ENCODE results near the gene KCNRG.
"Not testable (repeated sequence)": the region's sequence is repeated elsewhere in the genome, so short reads cannot be mapped to it uniquely, and the experiment has no call there.

The KCNRG gene, protein sequence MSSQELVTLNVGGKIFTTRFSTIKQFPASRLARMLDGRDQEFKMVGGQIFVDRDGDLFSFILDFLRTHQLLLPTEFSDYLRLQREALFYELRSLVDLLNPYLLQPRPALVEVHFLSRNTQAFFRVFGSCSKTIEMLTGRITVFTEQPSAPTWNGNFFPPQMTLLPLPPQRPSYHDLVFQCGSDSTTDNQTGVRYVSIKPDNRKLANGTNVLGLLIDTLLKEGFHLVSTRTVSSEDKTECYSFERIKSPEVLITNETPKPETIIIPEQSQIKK

DNA sequence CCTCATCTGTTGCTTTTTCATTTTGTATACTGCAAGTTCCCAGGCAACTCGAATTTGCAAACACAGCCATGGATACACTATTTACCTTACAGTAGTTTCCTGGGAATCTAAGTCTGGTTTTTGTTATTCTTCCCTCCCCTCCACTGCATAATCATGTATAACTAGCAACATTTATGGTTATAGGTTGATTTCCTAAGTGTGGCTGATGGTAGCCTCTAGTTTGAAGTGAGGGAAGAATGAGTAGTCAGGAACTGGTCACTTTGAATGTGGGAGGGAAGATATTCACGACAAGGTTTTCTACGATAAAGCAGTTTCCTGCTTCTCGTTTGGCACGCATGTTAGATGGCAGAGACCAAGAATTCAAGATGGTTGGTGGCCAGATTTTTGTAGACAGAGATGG lies at the start of gene KCNRG:
Gene KCNRG, plus strand, starts transcription at position 187 of the 400 bp plus-strand sequence. Its CDS starts 50 bp downstream, at position 237.
- no peak for DNase-seq (ENCODE audit: low read depth)

DNA sequence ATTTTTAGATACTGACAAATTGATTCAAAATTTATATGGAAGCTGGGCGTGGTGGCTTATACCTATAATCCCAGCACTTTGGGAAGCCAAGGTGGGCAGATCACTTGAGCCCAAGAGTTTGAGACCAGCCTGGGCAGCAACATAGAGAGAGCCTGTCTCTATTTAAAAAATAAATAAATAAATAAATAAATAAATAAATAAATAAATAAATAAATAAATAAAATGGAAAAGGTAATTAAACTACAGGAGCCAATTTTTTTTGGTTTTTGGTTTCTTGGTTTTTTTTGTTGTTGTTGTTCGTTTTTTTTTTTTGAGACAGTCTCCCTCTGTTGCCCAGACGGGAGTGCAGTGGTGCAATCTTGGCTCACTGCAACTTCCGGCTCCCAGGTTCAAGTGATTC lies 47.8 kb upstream of the KCNRG start:
- no peak for DNase-seq (ENCODE audit: low read depth)

DNA sequence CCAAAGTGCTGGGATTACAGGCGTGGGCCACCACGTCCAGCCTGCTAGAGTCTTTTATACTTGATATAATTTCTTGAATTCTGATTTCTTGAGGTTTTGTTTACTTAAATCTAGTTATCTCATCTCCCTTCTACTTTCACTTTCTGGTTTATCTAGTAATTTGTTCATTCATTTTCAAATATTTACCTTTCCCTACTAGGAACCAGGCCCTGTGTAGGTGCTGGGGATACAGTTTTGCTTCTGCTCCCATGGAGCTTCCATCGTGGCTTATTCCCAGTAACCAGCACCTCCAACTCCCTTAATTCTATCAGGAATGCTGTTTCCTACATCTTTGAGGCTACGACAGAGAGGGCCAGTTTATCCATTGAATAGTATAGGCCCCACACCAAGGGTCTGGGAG lies 42.5 kb upstream of the KCNRG start:
- DNase-seq (ENCODE audit: low read depth) = no peak

DNA sequence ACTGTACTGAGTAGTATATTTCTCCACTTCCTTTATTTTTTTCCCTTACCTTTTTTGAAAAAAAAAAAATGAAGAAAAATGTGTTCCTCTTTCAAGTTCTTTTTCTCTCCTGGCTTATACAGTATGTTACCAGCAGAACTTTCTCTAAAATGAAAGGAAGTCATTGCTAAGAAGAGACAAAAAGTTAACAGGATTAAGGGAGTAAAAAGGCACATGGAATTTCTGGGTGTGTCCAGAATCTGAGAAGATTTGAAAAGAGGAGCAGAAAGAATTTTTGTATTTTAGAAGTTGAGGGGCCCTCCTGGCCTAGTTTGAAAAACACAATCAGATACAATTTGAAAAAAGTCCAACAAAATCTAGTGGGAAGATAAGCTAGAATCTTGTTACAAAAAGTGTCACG lies 39.4 kb upstream of the KCNRG start:
- no peak for DNase-seq (ENCODE audit: low read depth)

DNA sequence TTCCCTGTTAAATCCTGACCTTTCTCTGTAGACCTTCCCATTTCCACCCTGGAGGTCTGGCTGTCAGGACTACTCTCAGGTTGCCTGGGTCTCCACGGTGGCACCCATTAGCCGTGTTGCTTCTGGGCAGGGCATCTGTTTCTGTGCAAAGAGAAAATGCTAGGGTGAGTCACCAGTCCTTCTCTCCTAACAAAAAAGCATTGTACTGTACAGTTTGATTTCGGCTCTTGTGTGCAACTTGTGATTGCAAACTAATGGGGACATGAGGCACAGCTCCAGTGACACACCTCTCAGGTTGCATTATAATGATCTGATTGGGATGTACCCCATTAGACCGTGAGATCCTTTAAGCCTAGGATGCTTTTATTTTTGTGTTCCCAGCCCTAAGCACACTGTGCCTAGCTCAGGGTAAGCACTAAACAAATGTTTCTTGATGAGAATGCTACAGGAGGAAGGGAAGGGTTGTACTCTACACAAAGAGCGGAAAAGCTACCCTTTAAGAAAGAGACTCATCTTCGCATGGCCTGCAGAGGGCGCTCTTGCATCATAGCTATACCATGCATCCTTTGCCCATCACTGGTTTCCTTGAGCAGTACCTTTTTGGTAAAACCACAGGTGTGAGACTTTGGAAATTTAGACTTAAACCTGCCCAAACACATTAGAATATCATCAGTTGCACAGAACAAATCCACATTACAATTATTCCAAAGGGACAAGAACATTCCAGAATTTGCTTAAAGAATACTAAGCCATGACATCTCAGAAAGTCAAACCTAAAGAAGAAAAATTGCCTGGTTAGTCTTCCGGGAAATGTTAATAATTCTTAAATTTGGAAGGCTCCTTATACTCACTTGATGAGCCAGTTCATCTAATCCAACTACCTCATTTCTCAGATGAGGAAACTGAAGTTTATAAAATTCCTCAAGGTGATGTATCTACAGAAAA lies 38.7 kb upstream of the KCNRG start:
- no peak for DNase-seq (ENCODE audit: low read depth)

DNA sequence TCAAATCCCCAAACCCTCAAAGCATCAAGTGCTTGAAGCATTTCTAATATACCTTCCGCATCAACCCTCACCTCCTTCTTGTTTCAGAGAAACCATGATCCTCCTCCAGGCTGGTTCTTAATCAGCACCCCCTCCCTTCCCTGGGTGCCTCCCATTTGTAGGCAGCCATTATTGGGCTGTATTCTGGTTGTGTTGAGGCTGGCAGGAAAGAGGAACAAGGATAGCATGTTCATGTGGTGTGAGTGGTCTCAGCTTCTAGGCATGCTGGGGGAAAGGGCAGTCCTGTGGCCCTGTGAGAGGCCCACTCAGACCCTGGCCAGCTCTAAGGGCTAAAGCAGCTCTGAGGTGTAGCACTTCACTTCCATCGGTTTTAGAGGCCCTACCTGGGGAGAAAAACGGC lies 37.3 kb upstream of the KCNRG start:
- DNase-seq (ENCODE audit: low read depth) = no peak

DNA sequence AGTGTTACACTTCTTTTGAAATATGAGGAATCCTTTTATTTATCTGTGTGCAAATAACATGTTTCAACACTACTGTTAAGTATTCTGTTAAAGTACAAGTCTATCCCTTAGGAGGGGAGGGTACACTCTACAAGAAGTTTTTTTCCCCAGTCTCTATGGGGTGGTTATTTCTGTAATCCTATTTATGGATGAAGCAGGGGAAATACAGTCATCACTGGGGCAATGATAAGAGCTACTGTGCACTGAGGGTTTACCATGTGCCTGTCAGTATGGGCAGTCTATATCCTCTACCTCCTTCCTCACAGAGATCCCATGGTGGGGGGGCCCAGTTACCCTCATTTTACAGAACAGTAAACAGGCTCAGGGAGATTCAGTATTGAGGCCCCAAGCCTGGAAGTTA lies 35.0 kb upstream of the KCNRG start:
- DNase-seq (ENCODE audit: low read depth) = no peak

DNA sequence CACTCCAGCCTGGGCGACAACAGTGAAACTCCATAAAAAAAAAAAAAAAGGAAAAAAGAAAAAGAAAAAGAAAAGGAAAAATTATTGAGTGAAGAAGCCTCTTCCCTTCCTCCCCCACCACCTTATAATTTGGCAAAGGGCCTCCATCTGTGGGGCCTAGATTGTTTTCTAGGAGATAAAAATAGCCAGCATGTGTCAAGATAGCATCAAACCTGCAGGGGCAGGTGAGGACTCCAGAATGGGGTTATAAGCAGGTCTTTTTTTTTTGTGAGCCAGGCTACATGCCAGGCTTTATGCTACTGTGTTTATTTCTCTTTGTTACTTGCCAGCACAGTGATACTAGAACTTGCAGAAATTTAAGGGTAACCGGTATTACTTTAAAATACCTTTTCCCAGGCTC lies 30.1 kb upstream of the KCNRG start:
- no peak for DNase-seq (ENCODE audit: low read depth)

DNA sequence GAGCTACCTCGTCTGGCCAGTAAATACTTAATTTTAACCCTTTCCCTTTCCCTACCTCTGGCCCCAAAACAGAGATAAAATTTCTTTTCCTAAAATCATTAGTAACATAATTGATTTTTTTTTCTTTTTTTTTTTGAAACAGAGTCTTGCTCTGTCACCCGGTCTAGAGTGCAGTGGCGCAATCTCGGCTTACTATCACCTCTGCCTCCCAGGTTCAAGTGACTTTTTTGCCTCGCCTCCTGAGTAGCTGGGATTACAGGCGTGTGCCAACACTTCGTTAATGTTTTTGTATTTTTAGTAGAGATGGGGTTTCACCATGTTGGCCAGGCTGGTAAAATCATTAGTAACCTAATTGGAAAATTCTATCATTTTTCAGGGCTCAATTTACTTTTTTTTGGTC lies 28.8 kb upstream of the KCNRG start:
- no peak for DNase-seq (ENCODE audit: low read depth)

DNA sequence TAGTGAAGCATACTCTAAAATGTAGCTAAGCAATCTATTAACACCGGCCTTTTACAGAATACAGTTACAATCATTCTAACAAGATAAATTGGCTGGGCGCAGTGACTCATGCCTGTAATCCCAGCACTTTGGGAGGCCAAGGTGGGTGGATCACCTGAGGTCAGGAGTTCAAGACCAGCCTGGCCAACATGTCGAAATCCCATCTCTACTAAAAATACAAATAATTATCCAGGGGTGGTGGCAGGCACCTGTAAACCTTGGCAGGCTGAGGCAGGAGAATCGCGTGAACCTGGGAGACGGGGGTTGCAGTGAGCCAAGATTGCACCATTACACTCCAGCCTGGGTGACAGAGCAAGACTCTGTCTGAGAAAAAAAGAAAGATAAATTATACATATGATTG lies 24.6 kb upstream of the KCNRG start:
- not testable (repeated sequence) for DNase-seq (ENCODE audit: low read depth)

DNA sequence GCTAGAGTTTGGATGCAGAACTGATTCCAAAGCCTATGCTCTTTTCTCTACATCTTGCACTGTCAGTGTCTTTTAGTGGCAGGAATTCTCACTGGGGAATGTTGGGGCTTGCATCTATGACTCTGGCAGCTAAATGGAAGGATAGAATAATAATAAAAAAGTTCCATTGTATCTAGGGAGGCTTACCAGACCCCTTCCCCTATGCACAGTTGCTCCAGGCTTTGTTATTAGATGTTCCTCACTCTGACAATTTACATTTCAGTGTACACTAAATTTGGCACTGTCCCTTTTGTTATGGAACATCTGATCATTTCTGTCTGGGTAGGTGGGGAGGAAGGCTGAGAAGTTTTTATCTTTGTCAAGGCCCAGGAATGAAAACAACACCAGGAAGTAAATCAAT lies 22.1 kb upstream of the KCNRG start:
- DNase-seq (ENCODE audit: low read depth) = no peak

DNA sequence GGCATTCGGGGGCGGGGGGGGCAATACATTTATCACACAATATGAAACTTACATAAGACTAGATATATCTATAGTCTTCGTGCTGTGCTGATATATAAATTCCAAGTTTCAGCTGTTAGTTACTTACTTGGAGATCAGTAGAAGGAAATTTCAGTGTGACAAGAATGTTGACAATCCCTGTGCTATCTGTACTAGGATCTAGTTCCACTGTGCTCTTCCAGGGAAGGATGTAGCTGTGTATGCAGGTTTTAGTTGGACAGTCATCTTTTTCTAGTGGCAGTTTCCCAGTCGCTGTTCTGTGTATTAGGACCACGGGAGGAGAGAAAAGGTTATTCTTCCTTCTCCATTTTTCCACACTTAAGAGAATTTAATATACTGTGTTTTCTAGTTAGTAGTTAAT lies 21.6 kb upstream of the KCNRG start:
- DNase-seq (ENCODE audit: low read depth) = no peak

DNA sequence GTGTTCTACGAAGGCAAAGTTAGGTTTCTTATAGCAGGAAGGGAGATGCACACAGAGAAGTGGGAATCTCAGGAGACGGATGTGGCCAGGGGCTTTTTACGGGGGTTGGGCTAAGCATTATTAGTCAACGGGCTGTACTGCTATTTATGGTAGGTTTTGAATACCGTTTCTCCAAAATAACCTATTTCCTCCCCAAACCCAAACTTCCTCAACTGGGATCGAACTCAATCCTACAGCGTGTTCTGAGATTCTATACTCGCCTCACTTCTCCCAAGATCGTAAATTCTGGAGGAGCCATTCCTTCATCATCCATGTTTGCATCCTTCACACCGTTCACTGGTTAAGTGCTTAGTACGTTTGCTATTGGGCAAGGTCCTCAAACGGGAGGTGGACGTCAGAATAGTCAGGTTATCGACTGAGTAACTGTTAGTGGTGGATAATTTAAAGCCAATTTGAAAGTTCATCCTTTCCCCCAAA lies 19.6 kb upstream of the KCNRG start:
- DNase-seq (ENCODE audit: low read depth) = no peak

DNA sequence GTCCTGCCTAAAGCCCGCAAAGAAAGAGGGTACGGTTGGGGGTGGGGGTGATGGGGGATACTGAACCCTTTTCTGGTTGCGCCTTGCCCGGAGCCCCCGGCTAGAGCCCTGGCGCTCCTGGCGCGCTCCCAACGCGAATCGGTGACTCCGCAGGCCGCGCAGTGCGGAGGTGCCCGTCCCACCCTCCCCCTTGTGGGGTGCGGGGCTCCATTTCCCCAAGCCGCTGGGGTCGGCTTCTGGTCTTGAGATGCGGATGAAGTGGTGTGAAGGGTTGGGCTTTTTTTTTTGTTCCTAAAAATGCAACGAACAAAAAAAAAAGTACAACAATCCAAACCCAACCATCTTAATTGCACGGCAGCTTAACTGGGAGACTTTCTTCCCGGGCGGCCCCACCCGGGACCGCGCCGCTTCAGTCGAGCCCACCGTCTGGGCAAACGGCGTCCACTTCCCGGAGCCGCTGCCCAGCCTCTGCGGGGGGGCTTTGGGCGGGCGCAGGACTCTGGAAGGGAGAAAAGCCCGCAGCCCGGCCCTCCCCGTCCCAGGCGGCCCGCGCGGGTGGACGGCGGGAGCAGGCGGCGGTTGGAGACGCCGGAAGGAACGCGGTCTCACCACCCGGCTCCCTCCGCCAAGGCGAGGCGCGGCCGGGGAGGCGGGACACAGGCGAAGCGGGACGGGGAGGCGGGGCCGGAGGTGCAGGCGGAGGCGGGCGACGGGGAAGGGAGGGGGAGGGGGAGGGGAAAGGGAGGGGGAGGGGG lies 18.9 kb upstream of the KCNRG start:
- no peak for DNase-seq (ENCODE audit: low read depth)

DNA sequence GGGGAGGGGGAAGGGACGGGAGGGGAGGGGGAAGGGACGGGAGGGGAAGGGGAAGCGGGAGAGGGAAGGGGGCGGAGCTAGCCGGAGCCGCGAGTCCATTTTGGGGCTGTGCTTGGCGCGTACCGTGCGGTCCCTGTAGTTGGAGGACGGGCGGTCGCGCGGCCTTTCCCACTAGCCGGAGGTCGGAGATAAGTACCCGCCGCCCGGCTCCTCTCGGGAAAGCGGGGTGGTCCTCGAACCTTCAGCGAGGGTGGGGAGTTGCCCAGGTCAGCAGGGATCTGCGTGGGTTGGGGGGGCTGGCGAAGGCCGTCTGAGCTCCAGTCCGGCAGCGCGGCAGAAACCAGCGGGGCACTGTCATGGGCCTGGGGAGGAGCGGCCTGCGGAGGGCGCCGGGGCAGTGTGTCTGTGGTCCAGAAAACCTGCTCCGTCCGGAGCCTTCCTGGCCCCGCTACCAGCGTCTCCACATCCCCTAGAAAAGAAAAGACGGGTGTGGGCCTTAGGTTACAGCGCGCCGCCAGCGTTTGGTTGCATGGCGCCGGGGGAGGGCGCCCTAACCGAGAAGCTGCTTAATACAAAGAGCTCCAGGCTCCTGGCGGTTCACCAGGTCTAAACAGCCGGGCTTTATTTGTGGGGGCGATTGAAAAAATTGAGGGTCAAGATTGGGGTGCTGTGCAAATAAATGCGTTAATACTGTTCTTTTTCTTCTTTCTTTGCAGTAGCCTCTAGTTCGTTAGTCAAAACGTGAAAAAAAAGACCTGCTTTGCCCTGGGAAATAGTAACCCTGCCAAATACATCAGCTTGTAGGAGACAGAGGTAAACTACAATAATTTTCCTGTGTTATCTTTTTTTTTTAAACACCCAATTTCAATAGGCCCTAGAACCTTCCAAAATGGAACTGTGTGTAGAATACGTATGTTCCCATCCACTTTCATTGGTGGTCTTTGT lies 18.0 kb upstream of the KCNRG start, which contains the start of gene TRIM13:
Gene TRIM13, plus strand, starts transcription at position 92 of the 945 bp plus-strand sequence. CDS start 14,899 bp downstream, outside the sequence.
- peak; percentile 36 for DNase-seq (ENCODE audit: low read depth)

DNA sequence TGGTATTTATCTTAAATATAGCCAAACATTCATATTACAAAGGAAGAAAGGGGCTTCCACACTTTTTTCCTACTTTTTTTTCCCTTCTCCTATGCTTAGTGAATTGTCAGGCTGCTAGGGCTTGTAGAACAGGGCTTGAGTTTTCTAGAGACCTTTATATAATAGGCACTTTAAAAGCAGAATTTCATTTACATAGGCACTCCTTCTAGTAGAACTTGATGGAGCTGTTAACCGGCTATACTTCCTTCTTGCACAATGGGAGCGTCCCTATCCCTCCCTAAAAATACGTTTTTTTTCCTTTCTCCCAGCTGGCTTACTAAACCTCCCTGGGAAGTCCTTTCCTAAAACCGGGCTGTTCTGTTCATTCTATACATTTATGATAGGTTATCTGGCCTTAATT lies 17.3 kb upstream of the KCNRG start:
- no peak for DNase-seq (ENCODE audit: low read depth)

DNA sequence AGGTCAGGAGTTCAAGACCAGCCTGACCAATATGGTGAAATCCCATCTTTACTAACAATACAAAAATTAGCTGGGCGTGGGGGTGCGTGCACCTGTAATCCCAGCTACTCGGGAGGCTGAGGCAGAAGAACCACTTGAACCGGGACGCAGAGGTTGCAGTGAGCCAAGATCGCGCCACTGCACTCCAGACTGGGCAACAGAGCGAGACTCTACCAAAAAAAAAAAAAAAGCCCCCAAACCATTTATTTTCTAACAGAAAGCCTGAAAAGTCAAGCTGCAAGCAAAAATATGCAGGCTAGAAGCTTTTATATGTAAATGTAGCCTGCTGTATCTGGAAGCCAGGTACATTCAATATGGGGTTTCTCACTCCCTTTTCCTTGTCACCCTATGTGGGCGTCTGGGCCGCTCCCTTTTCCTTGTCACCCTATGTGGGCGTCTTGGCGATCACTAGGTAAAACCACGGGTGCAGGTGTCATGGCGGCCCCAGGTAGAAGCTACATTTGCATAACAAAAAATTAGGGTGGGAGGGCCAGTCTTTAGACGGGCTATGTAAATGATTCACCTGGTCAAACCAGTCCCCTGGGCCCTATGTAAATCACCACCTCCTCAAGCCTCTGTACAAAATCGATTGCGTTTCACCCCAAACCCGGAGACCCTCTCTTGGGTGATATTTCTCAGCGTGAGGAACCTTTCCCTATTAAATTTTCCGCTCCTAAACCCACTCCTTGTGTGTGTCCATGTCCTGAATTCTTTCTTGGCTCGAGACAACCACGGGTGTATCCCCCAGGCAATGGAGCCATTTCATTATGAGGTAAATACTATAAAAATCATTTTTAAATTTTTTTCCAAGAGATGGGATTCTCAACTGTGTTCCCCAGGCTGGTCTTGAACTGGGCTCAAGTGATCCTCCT lies 16.3 kb upstream of the KCNRG start:
- no peak for DNase-seq (ENCODE audit: low read depth)

DNA sequence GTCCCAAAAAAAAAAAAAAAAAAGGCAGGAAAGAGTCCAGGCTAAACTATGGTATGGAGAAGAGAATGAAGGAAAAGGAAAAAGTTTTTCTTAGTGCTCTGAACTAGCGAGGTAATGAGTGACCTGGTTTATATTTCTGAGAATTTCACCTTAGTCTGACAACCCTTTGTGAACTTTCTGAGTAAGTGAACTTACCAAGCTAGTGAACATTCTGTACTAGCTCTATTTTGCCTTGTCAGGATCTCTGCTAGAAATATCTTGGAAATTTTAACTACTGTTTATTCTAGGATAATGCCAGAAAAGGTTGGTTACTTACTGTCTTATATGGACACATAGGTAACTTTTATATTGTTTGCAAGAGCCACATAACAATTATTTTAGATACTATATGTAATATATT lies 14.0 kb upstream of the KCNRG start:
- no peak for DNase-seq (ENCODE audit: low read depth)

DNA sequence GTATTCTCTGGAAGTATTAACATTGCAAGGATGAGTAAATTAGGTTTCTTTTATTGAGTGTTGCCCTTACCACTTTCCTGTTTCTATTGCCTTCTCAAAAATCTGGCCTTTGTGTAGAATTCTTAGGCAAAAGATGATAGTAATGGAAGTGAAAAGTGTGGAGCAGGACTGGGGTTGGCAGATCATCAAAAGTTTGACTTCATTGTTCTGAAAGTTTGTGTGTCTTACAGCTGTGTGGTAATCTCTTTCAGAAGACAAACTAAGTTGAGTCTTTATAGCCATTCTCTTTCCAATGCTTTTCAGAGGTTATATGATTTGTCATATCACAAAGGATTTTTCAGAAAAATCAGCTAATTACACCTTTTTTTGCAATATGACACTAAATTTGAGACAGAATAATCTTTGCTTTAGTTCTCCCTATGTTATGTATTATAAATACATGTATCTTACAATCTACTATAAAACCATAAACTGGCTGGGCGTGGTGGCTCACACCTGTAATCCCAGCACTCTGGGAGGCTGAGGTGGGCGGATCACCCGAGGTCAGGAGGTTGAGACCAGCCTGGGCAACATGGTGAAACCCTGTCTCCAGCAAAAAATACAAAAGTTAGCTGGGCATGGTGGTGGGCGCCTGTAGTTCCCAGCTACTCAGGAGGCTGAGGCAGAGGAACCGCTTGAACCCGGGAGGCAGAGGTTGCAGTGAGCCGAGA lies 8.7 kb upstream of the KCNRG start:
- no peak for DNase-seq (ENCODE audit: low read depth)

DNA sequence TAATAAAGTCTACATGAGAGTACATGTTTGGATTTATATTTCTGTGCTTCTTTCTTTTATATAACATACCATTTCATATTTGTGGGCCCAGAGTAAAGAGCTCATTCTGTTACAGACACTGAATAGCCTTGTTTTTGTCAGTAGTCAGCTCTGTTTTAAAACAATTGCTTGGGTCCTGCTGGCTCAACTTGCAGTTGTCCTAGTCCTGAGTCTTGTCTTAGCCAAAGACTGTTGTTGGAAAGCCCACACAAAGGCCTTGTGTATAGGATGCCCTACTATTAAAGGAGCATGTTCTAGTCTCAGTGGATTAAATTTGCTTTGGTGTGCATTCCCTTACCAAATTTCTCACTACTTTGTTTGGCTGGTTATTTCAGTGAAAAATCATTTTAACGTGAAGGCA lies 3.8 kb upstream of the KCNRG start:
- no peak for DNase-seq (ENCODE audit: low read depth)
